Endothelial cell (in vitro differentiated cells): ENCODE measurements around the gene AUTS2. TPM values are rescaled to one million over a fixed set of nuclear protein-coding genes. Genes with fewer than 3 reads are reported as not detected.
"Not testable (repeated sequence)": the region's sequence is repeated elsewhere in the genome, so short reads cannot be mapped to it uniquely, and the experiment has no call there.

Source experiments
- DNase-seq: peaks from one replicate; pipeline ENCODE4 v3.0.0; 2021; ENCODE audit warnings: low spot score
- H3K27ac Mint-ChIP-seq: one replicate; pipeline ENCODE4 v1.8.0; 2021; ENCODE audit warnings: mixed read lengths, inconsistent platforms; ENCODE audit not compliant: unreplicated experiment
- H3K27me3 Mint-ChIP-seq: one replicate; pipeline ENCODE4 v1.8.0; 2021; ENCODE audit warnings: mild to moderate bottlenecking, moderate library complexity, mixed read lengths, inconsistent platforms; ENCODE audit not compliant: unreplicated experiment
- H3K36me3 Mint-ChIP-seq: one replicate; pipeline ENCODE4 v1.8.0; 2021; ENCODE audit warnings: mild to moderate bottlenecking, low read depth, mixed read lengths, inconsistent platforms; ENCODE audit not compliant: unreplicated experiment
- H3K4me1 Mint-ChIP-seq: one replicate; pipeline ENCODE4 v1.8.0; 2021; ENCODE audit warnings: mild to moderate bottlenecking, mixed read lengths, inconsistent platforms; ENCODE audit not compliant: unreplicated experiment
- H3K4me3 Mint-ChIP-seq: one replicate; pipeline ENCODE4 v1.8.0; 2021; ENCODE audit warnings: mild to moderate bottlenecking, mixed read lengths, inconsistent platforms; ENCODE audit not compliant: unreplicated experiment
- H3K9me3 Mint-ChIP-seq: one replicate; pipeline ENCODE4 v1.8.0; 2021; ENCODE audit warnings: mixed read lengths, inconsistent platforms; ENCODE audit not compliant: unreplicated experiment
- CTCF ChIP-seq: fragments of 200-600 bp; sonication (generic); IDR thresholded peaks from one replicate; pipeline ENCODE4 v1.5.0; 2021; ENCODE audit warnings: antibody characterized with exemption; ENCODE audit not compliant: unreplicated experiment
- total RNA-seq: library from RNA; stranded (reverse); fragmentation: NEBNext Ultra II Directional; extraction: Animal tissue kit (Norgen Biotek cat#: 25700); gene quantifications from one replicate; pipeline ENCODE4 v1.2.1, GENCODE V29; 2021; ENCODE audit not compliant: unreplicated experiment

AUTS2 gene
- total RNA-seq, 1 donor from 2014 or later = 103 TPM

DNA sequence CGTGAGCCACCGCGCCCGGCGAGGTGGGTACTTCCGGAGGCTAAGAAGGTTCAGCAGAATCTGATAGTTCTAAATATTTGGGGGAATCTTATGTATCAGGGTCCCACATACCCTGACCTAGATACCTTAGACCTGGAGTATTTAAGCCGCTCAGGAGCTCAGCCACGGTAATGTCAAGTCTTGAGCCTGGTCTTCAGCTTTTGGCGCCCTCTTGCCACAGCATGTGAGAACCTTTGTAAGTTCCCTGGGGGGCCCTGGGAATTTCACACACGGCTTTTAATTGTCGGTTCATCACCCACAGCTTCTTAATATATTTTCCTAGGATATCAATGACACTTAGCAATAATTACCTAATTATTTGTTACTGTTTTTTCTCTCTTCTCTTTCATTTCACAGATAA, 1209.4 kb downstream of the AUTS2 start:
- Mint-ChIP-seq H3K4me3 (no peak overlapping the region), H3K27me3 (no peaks in the 10 kb centered on the region), H3K27ac (no peak overlapping the region), H3K9me3 (no peaks in the 10 kb centered on the region), H3K36me3 (no peaks in the 10 kb centered on the region), H3K4me1 (peaks cover 13% of the 10 kb centered on the region)
- no peak for TF ChIP-seq CTCF
- DNase-seq = no peak

- Mint-ChIP-seq H3K27me3 (no peaks in the 10 kb centered on the region), H3K9me3 (no peaks in the 10 kb centered on the region), H3K27ac (peak overlapping the region; percentile 61), H3K36me3 (no peaks in the 10 kb centered on the region), H3K4me3 (no peak overlapping the region), H3K4me1 (peaks cover 13% of the 10 kb centered on the region)
- DNase-seq = no peak
- no peak for TF ChIP-seq CTCF
Measured at GRCh38 chr7:70808876-70809275, 1210.6 kb downstream of the AUTS2 start.

- Mint-ChIP-seq H3K27me3 (no peaks in the 10 kb centered on the region), H3K4me3 (no peak overlapping the region), H3K9me3 (no peaks in the 10 kb centered on the region), H3K27ac (no peak overlapping the region), H3K4me1 (peaks cover 13% of the 10 kb centered on the region), H3K36me3 (no peaks in the 10 kb centered on the region)
- no peak for TF ChIP-seq CTCF
- no peak for DNase-seq
Measured at GRCh38 chr7:70810558-70811139, 1212.4 kb downstream of the AUTS2 start.

- H3K9me3 Mint-ChIP-seq = no peaks in the 10 kb centered on the region
- H3K4me1 Mint-ChIP-seq = peaks cover 13% of the 10 kb centered on the region
- no peak overlapping the region for H3K27ac Mint-ChIP-seq
- no peak for DNase-seq
- no peak overlapping the region for H3K4me3 Mint-ChIP-seq
- no peaks in the 10 kb centered on the region for H3K36me3 Mint-ChIP-seq
- no peak for TF ChIP-seq CTCF
- H3K27me3 Mint-ChIP-seq = no peaks in the 10 kb centered on the region
Measured at GRCh38 chr7:70812511-70812910, 1214.2 kb downstream of the AUTS2 start.

- not testable (repeated sequence) for H3K27me3 Mint-ChIP-seq, H3K4me1 Mint-ChIP-seq, H3K4me3 Mint-ChIP-seq, H3K36me3 Mint-ChIP-seq, H3K27ac Mint-ChIP-seq, H3K9me3 Mint-ChIP-seq, DNase-seq
Measured at GRCh38 chr7:70822490-70822889, 1224.2 kb downstream of the AUTS2 start.
